Gastroesophageal sphincter (tissue), 4 donors: ENCODE results near the gene CASQ2. TPM values are rescaled to one million over a fixed set of nuclear protein-coding genes. Genes with fewer than 3 reads are reported as not detected.

ENCODE experiments used
- ATAC-seq: fragments of 150-250 bp; one replicate; pipeline ENCODE4 v1.9.1; 2016; ENCODE audit warnings: mild to moderate bottlenecking, moderate library complexity
- H3K27ac ChIP-seq, 4 donors: fragments of 200-600 bp; sonication (generic) in 3 of 4; 1 replicate in 3 of 4; 2 replicates in 1 of 4; pipeline ENCODE4 v1.5.1; 2016 to 2019
- H3K27me3 ChIP-seq: fragments of 200-600 bp; sonication (generic); one replicate; pipeline ENCODE4 v1.5.1; 2019
- H3K36me3 ChIP-seq, 2 donors: fragments of 200-600 bp; sonication (generic); one replicate each; pipeline ENCODE4 v1.5.1; 2019; ENCODE audit warnings: control low read depth in 1 of 2
- H3K4me1 ChIP-seq, 3 donors: fragments of 200-600 bp; sonication (generic); 1 replicate in 2 of 3; 2 replicates in 1 of 3; pipeline ENCODE4 v1.5.1; 2016 to 2019; ENCODE audit warnings: control low read depth in 2 of 3
- H3K4me3 ChIP-seq, 2 donors: fragments of 200-600 bp; sonication (generic); one replicate each; pipeline ENCODE4 v1.5.1; 2019; ENCODE audit warnings: mild to moderate bottlenecking in 1 of 2, moderate library complexity in 1 of 2
- H3K9me3 ChIP-seq, 3 donors: fragments of 200-600 bp; sonication (generic); one replicate each; pipeline ENCODE4 v1.5.1; 2017 to 2019; ENCODE audit warnings: control low read depth in 2 of 3
- CTCF ChIP-seq, 4 experiments: fragments of 200-600 bp in 2 of 4; fragments of 450-650 bp in 2 of 4; sonication (generic) in 1 of 4; IDR thresholded peaks; one replicate each; pipeline ENCODE4 v1.5.1; 2017 to 2019; ENCODE audit warnings: antibody characterized with exemption in 4 of 4, mild to moderate bottlenecking in 2 of 4, moderate library complexity in 2 of 4
- EP300 ChIP-seq: sonication (generic); formaldehyde crosslinking; IDR thresholded peaks from one replicate; pipeline ENCODE4 v1.6.1; 2017; ENCODE audit warnings: antibody characterized with exemption, mild to moderate bottlenecking
- POLR2A ChIP-seq, 2 donors: fragments of 450-650 bp; IDR thresholded peaks; one replicate each; pipeline ENCODE4 v1.6.1; 2017; ENCODE audit warnings: antibody characterized with exemption in 2 of 2, mild to moderate bottlenecking in 2 of 2, moderate library complexity in 1 of 2
- POLR2AphosphoS5 ChIP-seq: sonication (generic); formaldehyde crosslinking; IDR thresholded peaks from one replicate; pipeline ENCODE4 v1.6.1; 2017; ENCODE audit warnings: antibody characterized with exemption
- WGBS, 2 donors: methylation state at CpG; one replicate each; pipeline ENCODE4 v1.1.5; 2018; ENCODE audit warnings: low coverage in 1 of 2; 5-methylcytosine and 5-hydroxymethylcytosine counted together
- total RNA-seq, 4 donors: library from RNA; depleted of rRNA; stranded (reverse); fragments of >200 nt; gene quantifications; one replicate each; pipeline ENCODE4 v1.1.0, GENCODE V29; 2016

The CASQ2 gene
- total RNA-seq, 4 donors from 2014 or later = 86.2 to 147 (median 133) TPM

GRCh38 chr1:115682792-115683191 lies 85.7 kb downstream of the CASQ2 start:
- no peaks in the 10 kb centered on the region for H3K27me3 ChIP-seq
- H3K4me3 ChIP-seq = no peak overlapping the region
- peaks cover 0 to 50% of the 10 kb centered on the region in 2 donors for H3K36me3 ChIP-seq
- no peak for ATAC-seq
- TF ChIP-seq EP300 (no peak), POLR2A (IDR thresholded peaks at IDR 0.05) (no peak), CTCF (IDR thresholded peaks at IDR 0.05) (no peak), POLR2AphosphoS5 (no peak)
- 91 to 100% methylated on average over 3 to 4 of the region's 4 CpGs for WGBS, 2 donors
- H3K4me1 ChIP-seq = peaks cover 0 to 34% (median 6%) of the 10 kb centered on the region in 3 donors
- no peak overlapping the region for H3K27ac ChIP-seq
- H3K9me3 ChIP-seq = no peaks in the 10 kb centered on the region

- TF ChIP-seq CTCF (IDR thresholded peaks at IDR 0.05) (no peak), POLR2AphosphoS5 (no peak), POLR2A (IDR thresholded peaks at IDR 0.05) (no peak), EP300 (no peak)
- no peaks in the 10 kb centered on the region for H3K9me3 ChIP-seq
- no peak overlapping the region for H3K4me3 ChIP-seq
- peak overlapping the region in 3 of 4 donors; percentile 52 to 86 (median 82) for H3K27ac ChIP-seq
- no peak for ATAC-seq
- WGBS, 2 donors = 77 to 81% methylated on average over 4 to 5 of the region's 5 CpGs
- H3K4me1 ChIP-seq = peaks cover 0 to 53% (median 11%) of the 10 kb centered on the region in 3 donors
- H3K27me3 ChIP-seq = no peaks in the 10 kb centered on the region
- H3K36me3 ChIP-seq = peaks cover 0 to 36% of the 10 kb centered on the region in 2 donors
Measured at GRCh38 chr1:115680730-115681111, 87.8 kb downstream of the CASQ2 start.

- 0 to 20% methylated on average over 1 to 2 of the region's 8 CpGs for WGBS, 2 donors
- Histone ChIP-seq H3K36me3 (peaks cover 0 to 21% of the 10 kb centered on the region in 2 donors), H3K27ac (peak overlapping the region; percentile 19 to 86 (median 82)), H3K4me3 (peak overlapping the region in 1 of 2 donors; percentile 12), H3K9me3 (no peaks in the 10 kb centered on the region), H3K4me1 (peaks cover 0 to 55% (median 11%) of the 10 kb centered on the region in 3 donors), H3K27me3 (no peaks in the 10 kb centered on the region)
- TF ChIP-seq CTCF (IDR thresholded peaks at IDR 0.05) (peak in 1 of 4 experiments; percentile 11), POLR2A (IDR thresholded peaks at IDR 0.05) (no peak)
- ATAC-seq = peak; percentile 93
Measured at GRCh38 chr1:115679141-115679611, 89.3 kb downstream of the CASQ2 start.

GRCh38 chr1:115678141-115678540 lies 90.4 kb downstream of the CASQ2 start:
- WGBS, 2 donors = 60 to 87% methylated on average over 2 to 5 of the region's 5 CpGs
- no peak for ATAC-seq
- Histone ChIP-seq H3K9me3 (no peaks in the 10 kb centered on the region), H3K4me1 (peaks cover 0 to 65% (median 11%) of the 10 kb centered on the region in 3 donors), H3K4me3 (no peak overlapping the region), H3K27me3 (no peaks in the 10 kb centered on the region), H3K36me3 (peaks cover 0 to 11% of the 10 kb centered on the region in 2 donors), H3K27ac (peak overlapping the region; percentile 1 to 86 (median 82))
- TF ChIP-seq POLR2AphosphoS5 = no peak
- no peak for TF ChIP-seq EP300
- no peak for TF ChIP-seq POLR2A (IDR thresholded peaks at IDR 0.05)
- no peak for TF ChIP-seq CTCF (IDR thresholded peaks at IDR 0.05)

GRCh38 chr1:115677565-115677964 lies 90.9 kb downstream of the CASQ2 start:
- peaks cover 0 to 71% (median 15%) of the 10 kb centered on the region in 3 donors for H3K4me1 ChIP-seq
- H3K9me3 ChIP-seq = no peaks in the 10 kb centered on the region
- H3K27me3 ChIP-seq = no peaks in the 10 kb centered on the region
- peaks cover 0 to 5% of the 10 kb centered on the region in 2 donors for H3K36me3 ChIP-seq
- WGBS, 2 donors = 100% methylated on average over 1 of the region's 1 CpG; no CpG with 5 or more reads in 1 of the 2 donors
- H3K27ac ChIP-seq = peak overlapping the region in 2 of 4 donors; percentile 82 to 86
- TF ChIP-seq POLR2AphosphoS5 (no peak), POLR2A (IDR thresholded peaks at IDR 0.05) (no peak), EP300 (no peak), CTCF (IDR thresholded peaks at IDR 0.05) (no peak)
- H3K4me3 ChIP-seq = no peak overlapping the region
- ATAC-seq = no peak
